Measurements from ENCODE around the gene KLHDC4.

KLHDC4 gene

GRCh38 chr16:87724490-87725291, 41.1 kb downstream of the KLHDC4 start:
- DNase-seq = no peak
- no peak overlapping the region for H3K9ac ChIP-seq (ENCODE audit: low read length)
- TF ChIP-seq CTCF (IDR thresholded peaks at IDR 0.05; ENCODE audit: low read length) = no peak
- TF ChIP-seq EZH2 (optimal IDR thresholded peaks at IDR 0.05; ENCODE audit: low read depth, low read length) = no peak
- no peak for TF ChIP-seq EZH2phosphoT487 (IDR thresholded peaks at IDR 0.05; ENCODE audit: low read length)
- H2AFZ ChIP-seq (ENCODE audit: low read length) = no peak overlapping the region
- no peaks in the 10 kb centered on the region for H3K36me3 ChIP-seq (replicated peaks; ENCODE audit: insufficient read depth, low read length)
- H3K4me1 ChIP-seq (ENCODE audit: low read length) = no peaks in the 10 kb centered on the region
- H3F3A ChIP-seq (ENCODE audit: insufficient read depth, low read length) = no peaks in the 10 kb centered on the region
- no peaks in the 10 kb centered on the region for H3K9me2 ChIP-seq (replicated peaks; ENCODE audit: insufficient read depth, low read length)
- no peak overlapping the region for H3K4me3 ChIP-seq (ENCODE audit: low read length)
- no peak overlapping the region for H3K27ac ChIP-seq (ENCODE audit: low read length)
- H3K79me2 ChIP-seq (ENCODE audit: low read length) = no peaks in the 10 kb centered on the region
- H4K20me1 ChIP-seq (ENCODE audit: insufficient read depth, low read length) = no peaks in the 10 kb centered on the region
- H3K27me3 ChIP-seq (replicated peaks; ENCODE audit: insufficient read depth, low read length) = no peaks in the 10 kb centered on the region
- no peak overlapping the region for H3K4me2 ChIP-seq (ENCODE audit: low read depth, low read length)
- no peaks in the 10 kb centered on the region for H3K9me3 ChIP-seq (replicated peaks; ENCODE audit: insufficient read depth, low read length)

- no peak for DNase-seq
- H3K4me1 ChIP-seq (ENCODE audit: low read length) = no peaks in the 10 kb centered on the region
- no peaks in the 10 kb centered on the region for H3K79me2 ChIP-seq (ENCODE audit: low read length)
These were observed 42.6 kb downstream of the KLHDC4 start for GRCh38 chr16:87723226-87723623.

GRCh38 chr16:87722590-87723225, 43.1 kb downstream of the KLHDC4 start:
- no peak overlapping the region for H3K4me2 ChIP-seq (ENCODE audit: low read depth, low read length)
- DNase-seq = no peak
- H3K9me3 ChIP-seq (replicated peaks; ENCODE audit: insufficient read depth, low read length) = no peaks in the 10 kb centered on the region
- H3K36me3 ChIP-seq (replicated peaks; ENCODE audit: insufficient read depth, low read length) = no peaks in the 10 kb centered on the region
- no peaks in the 10 kb centered on the region for H4K20me1 ChIP-seq (ENCODE audit: insufficient read depth, low read length)
- TF ChIP-seq EZH2phosphoT487 (IDR thresholded peaks at IDR 0.05; ENCODE audit: low read length) (no peak), CTCF (IDR thresholded peaks at IDR 0.05; ENCODE audit: low read length) (no peak), EZH2 (optimal IDR thresholded peaks at IDR 0.05; ENCODE audit: low read depth, low read length) (no peak)
- H3K27me3 ChIP-seq (replicated peaks; ENCODE audit: insufficient read depth, low read length) = no peaks in the 10 kb centered on the region
- H3K9ac ChIP-seq (ENCODE audit: low read length) = no peak overlapping the region
- no peaks in the 10 kb centered on the region for H3K9me2 ChIP-seq (replicated peaks; ENCODE audit: insufficient read depth, low read length)
- no peak overlapping the region for H3K4me3 ChIP-seq (ENCODE audit: low read length)
- H3K4me1 ChIP-seq (ENCODE audit: low read length) = no peaks in the 10 kb centered on the region
- no peaks in the 10 kb centered on the region for H3F3A ChIP-seq (ENCODE audit: insufficient read depth, low read length)
- no peaks in the 10 kb centered on the region for H3K79me2 ChIP-seq (ENCODE audit: low read length)
- no peak overlapping the region for H3K27ac ChIP-seq (ENCODE audit: low read length)
- H2AFZ ChIP-seq (ENCODE audit: low read length) = no peak overlapping the region

More at GRCh38 chr16:87723226-87723623, 42.6 kb downstream of the KLHDC4 start:
- no peak overlapping the region for H3K27ac ChIP-seq (ENCODE audit: low read length)
- H3K4me3 ChIP-seq (ENCODE audit: low read length) = no peak overlapping the region
- H3F3A ChIP-seq (ENCODE audit: insufficient read depth, low read length) = no peaks in the 10 kb centered on the region
- no peak overlapping the region for H3K4me2 ChIP-seq (ENCODE audit: low read depth, low read length)
- no peaks in the 10 kb centered on the region for H3K36me3 ChIP-seq (replicated peaks; ENCODE audit: insufficient read depth, low read length)
- H3K9ac ChIP-seq (ENCODE audit: low read length) = no peak overlapping the region
- H3K27me3 ChIP-seq (replicated peaks; ENCODE audit: insufficient read depth, low read length) = no peaks in the 10 kb centered on the region
- TF ChIP-seq CTCF (IDR thresholded peaks at IDR 0.05; ENCODE audit: low read length) (no peak), EZH2phosphoT487 (IDR thresholded peaks at IDR 0.05; ENCODE audit: low read length) (no peak), EZH2 (optimal IDR thresholded peaks at IDR 0.05; ENCODE audit: low read depth, low read length) (no peak)
- H3K9me3 ChIP-seq (replicated peaks; ENCODE audit: insufficient read depth, low read length) = no peaks in the 10 kb centered on the region
- no peaks in the 10 kb centered on the region for H4K20me1 ChIP-seq (ENCODE audit: insufficient read depth, low read length)
- H3K9me2 ChIP-seq (replicated peaks; ENCODE audit: insufficient read depth, low read length) = no peaks in the 10 kb centered on the region
- no peak overlapping the region for H2AFZ ChIP-seq (ENCODE audit: low read length)

Measured in MM.1S (cell line).